ENCODE results near the gene NUDT17. TPM values are rescaled to one million over a fixed set of nuclear protein-coding genes. Genes with fewer than 3 reads are reported as not detected.
A peak's percentile ranks its signal among the peaks of the same experiment; 100 is the strongest.

Gene NUDT17
- polyA plus RNA-seq, 1 donor (not counting 4 experiments of a cell fraction or from before 2014, with no cell fraction given), result 1.3 TPM

GRCh38 chr1:145843031-145843430, 2.4 kb upstream of the NUDT17 start:
- H3K4me2 ChIP-seq (ENCODE audit: control insufficient read depth, extremely low read depth, insufficient read depth, low read depth, low read length), result no peak overlapping the region
- H3K9me3 ChIP-seq (ENCODE audit: control insufficient read depth, low read depth, low read length), result no peaks in the 10 kb centered on the region
- no peak for TF ChIP-seq CTCF (optimal IDR thresholded peaks at IDR 0.05 in 1 of 3, IDR thresholded peaks at IDR 0.05 in 1 of 3, conservative IDR thresholded peaks at IDR 0.05 in 1 of 3; ENCODE audit: extremely low read depth in 1 of 3, insufficient read depth in 2 of 3, low read length in 3 of 3)
- no peak for TF ChIP-seq EZH2 (IDR thresholded peaks at IDR 0.05; ENCODE audit: low read length)
- H3K36me3 ChIP-seq (ENCODE audit: control insufficient read depth in 2 of 2, extremely low read depth in 1 of 2, insufficient read depth in 2 of 2, low read length in 2 of 2), result peaks cover 16 to 25% of the 10 kb centered on the region in 2 experiments
- peaks cover 11% of the 10 kb centered on the region for H3K4me1 ChIP-seq (ENCODE audit: control insufficient read depth, extremely low read depth, insufficient read depth, low read length)
- no peak overlapping the region for H2AFZ ChIP-seq (ENCODE audit: control insufficient read depth, low read length)
- H3K4me3 ChIP-seq (ENCODE audit: control insufficient read depth in 2 of 3, extremely low read depth in 1 of 3, insufficient read depth in 2 of 3, low read depth in 1 of 3, low read length in 3 of 3), result no peak overlapping the region
- FAIRE-seq (no peak), DNase-seq (ENCODE audit: low read depth, low spot score) (no peak)
- H4K20me1 ChIP-seq (ENCODE audit: control insufficient read depth, extremely low read depth, insufficient read depth, low read length), result no peaks in the 10 kb centered on the region
- no peaks in the 10 kb centered on the region for H3K27me3 ChIP-seq (ENCODE audit: control insufficient read depth, extremely low read depth, insufficient read depth, low read length)
- no peaks in the 10 kb centered on the region for H3K9me1 ChIP-seq (ENCODE audit: control insufficient read depth, extremely low read depth, insufficient read depth, low read length)
- no peak overlapping the region for H3K27ac ChIP-seq (ENCODE audit: control insufficient read depth, insufficient read depth, low read length)
- dilution Hi-C loops (cut with MboI; ENCODE audit: extremely low pct_ligation_motif_present, low sequenced_read_pairs), result no loop called here
- H3K79me2 ChIP-seq (ENCODE audit: control insufficient read depth, insufficient read depth, low read length), result no peaks in the 10 kb centered on the region
- H3K9ac ChIP-seq (ENCODE audit: control insufficient read depth, extremely low read depth, insufficient read depth, low read length), result no peak overlapping the region

GRCh38 chr1:145845144-145845513, 301 bp upstream of the NUDT17 start:
- no peaks in the 10 kb centered on the region for H4K20me1 ChIP-seq (ENCODE audit: control insufficient read depth, extremely low read depth, insufficient read depth, low read length)
- peak overlapping the region; percentile 93 for H3K4me2 ChIP-seq (ENCODE audit: control insufficient read depth, extremely low read depth, insufficient read depth, low read depth, low read length)
- dilution Hi-C loops (cut with MboI; ENCODE audit: extremely low pct_ligation_motif_present, low sequenced_read_pairs), result no loop called here
- H3K4me1 ChIP-seq (ENCODE audit: control insufficient read depth, extremely low read depth, insufficient read depth, low read length), result peaks cover 11% of the 10 kb centered on the region
- no peak for TF ChIP-seq EZH2 (IDR thresholded peaks at IDR 0.05; ENCODE audit: low read length)
- peak in 1 of 3 experiments; percentile 1 for TF ChIP-seq CTCF (optimal IDR thresholded peaks at IDR 0.05 in 1 of 3, IDR thresholded peaks at IDR 0.05 in 1 of 3, conservative IDR thresholded peaks at IDR 0.05 in 1 of 3; ENCODE audit: extremely low read depth in 1 of 3, insufficient read depth in 2 of 3, low read length in 3 of 3)
- FAIRE-seq, result peak; percentile 49
- no peaks in the 10 kb centered on the region for H3K79me2 ChIP-seq (ENCODE audit: control insufficient read depth, insufficient read depth, low read length)
- H3K27ac ChIP-seq (ENCODE audit: control insufficient read depth, insufficient read depth, low read length), result no peak overlapping the region
- DNase-seq (ENCODE audit: low read depth, low spot score), result no peak
- H2AFZ ChIP-seq (ENCODE audit: control insufficient read depth, low read length), result peak overlapping the region; percentile 21
- H3K4me3 ChIP-seq (ENCODE audit: control insufficient read depth in 2 of 3, extremely low read depth in 1 of 3, insufficient read depth in 2 of 3, low read depth in 1 of 3, low read length in 3 of 3), result peak overlapping the region; percentile 47 to 80 (median 64)
- H3K9me3 ChIP-seq (ENCODE audit: control insufficient read depth, low read depth, low read length), result no peaks in the 10 kb centered on the region
- H3K27me3 ChIP-seq (ENCODE audit: control insufficient read depth, extremely low read depth, insufficient read depth, low read length), result no peaks in the 10 kb centered on the region
- peaks cover 21 to 25% of the 10 kb centered on the region in 2 experiments for H3K36me3 ChIP-seq (ENCODE audit: control insufficient read depth in 2 of 2, extremely low read depth in 1 of 2, insufficient read depth in 2 of 2, low read length in 2 of 2)
- H3K9ac ChIP-seq (ENCODE audit: control insufficient read depth, extremely low read depth, insufficient read depth, low read length), result peak overlapping the region; percentile 67
- H3K9me1 ChIP-seq (ENCODE audit: control insufficient read depth, extremely low read depth, insufficient read depth, low read length), result no peaks in the 10 kb centered on the region
